Vagina (tissue), 2 donors: ENCODE data around the gene PACS2. TPM values are rescaled to one million over a fixed set of nuclear protein-coding genes. Genes with fewer than 3 reads are reported as not detected.

Experiments used
- DNase-seq, 2 donors: peaks; one replicate each; pipeline ENCODE4 v3.0.0-alpha.2; 2017; ENCODE audit errors: extremely low spot score in 2 of 2
- H3K27ac ChIP-seq: fragments of 200-600 bp; sonication (generic); one replicate; pipeline ENCODE4 v1.5.1; 2019
- H3K27me3 ChIP-seq: fragments of 200-600 bp; sonication (generic); one replicate; pipeline ENCODE4 v1.5.1; 2019
- H3K36me3 ChIP-seq, 2 donors: fragments of 200-600 bp; sonication (generic); one replicate each; pipeline ENCODE4 v1.5.1; 2017 to 2019
- H3K4me1 ChIP-seq: fragments of 200-600 bp; sonication (generic); one replicate; pipeline ENCODE4 v1.5.1; 2019
- H3K4me3 ChIP-seq, 2 donors: fragments of 200-600 bp; sonication (generic); 1 replicate in 1 of 2; 2 replicates in 1 of 2; pipeline ENCODE4 v1.5.1; 2016 to 2019
- H3K9me3 ChIP-seq: fragments of 200-600 bp; sonication (generic); one replicate; pipeline ENCODE4 v1.5.1; 2019
- POLR2A ChIP-seq, 2 donors: fragments of 450-650 bp; IDR thresholded peaks; one replicate each; pipeline ENCODE4 v1.6.1; 2017; ENCODE audit warnings: antibody characterized with exemption in 2 of 2, mild to moderate bottlenecking in 2 of 2, moderate library complexity in 2 of 2
- POLR2AphosphoS5 ChIP-seq, 2 donors: sonication (generic); formaldehyde crosslinking; IDR thresholded peaks; one replicate each; pipeline ENCODE4 v1.9.0; 2017; ENCODE audit warnings: antibody characterized with exemption in 2 of 2, mild to moderate bottlenecking in 2 of 2, low read depth in 1 of 2; ENCODE audit not compliant: insufficient read depth in 1 of 2
- intact Hi-C: fragments of 100-400 bp; cut with DNase I; formaldehyde crosslinking; loops from one replicate; pipeline ENCODE4 v1.15.1; 2023
- total RNA-seq: library from RNA; depleted of rRNA; stranded (reverse); fragments of >200 nt; gene quantifications from one replicate; pipeline ENCODE4 v1.2.3, GENCODE V29; 2016
- TF ChIP-seq, protein P1 (sequence below), 3 experiments: fragments of 450-650 bp in 2 of 3; fragments of 200-600 bp in 1 of 3; sonication (generic) in 1 of 3; IDR thresholded peaks; one replicate each; pipeline ENCODE4 v1.5.1; 2017 to 2019; ENCODE audit warnings: antibody characterized with exemption in 3 of 3, mild to moderate bottlenecking in 2 of 3, moderate library complexity in 2 of 3

Gene PACS2
- total RNA-seq, 1 donor from 2014 or later = 64.8 TPM

DNA sequence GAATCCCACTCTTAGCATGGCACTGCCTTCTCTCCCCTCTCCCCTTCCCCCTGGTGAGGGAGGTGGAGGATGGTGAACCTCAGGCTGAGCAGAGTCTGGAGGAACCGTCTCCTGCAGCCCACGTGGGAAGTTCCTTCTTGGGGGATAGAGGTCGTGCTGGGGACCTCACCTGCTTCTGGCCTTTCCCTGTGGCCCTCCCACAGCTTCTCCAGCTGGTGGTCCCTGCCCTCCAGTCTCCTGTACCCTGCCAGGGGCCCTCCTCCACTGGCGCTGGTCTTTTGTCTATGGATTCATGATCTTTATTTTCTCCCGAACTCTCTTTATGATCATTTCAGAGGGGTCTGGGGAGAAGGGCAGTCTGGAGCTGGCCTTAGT lies 96.1 kb downstream of the PACS2 start:
- no peak for TF ChIP-seq POLR2A (IDR thresholded peaks at IDR 0.05)
- no peaks in the 10 kb centered on the region for H3K36me3 ChIP-seq
- intact Hi-C loops = no loop called here
- H3K4me1 ChIP-seq = peaks cover 25% of the 10 kb centered on the region
- H3K9me3 ChIP-seq = no peaks in the 10 kb centered on the region
- no peaks in the 10 kb centered on the region for H3K27me3 ChIP-seq
- no peak for DNase-seq
- H3K27ac ChIP-seq = no peak overlapping the region
- no peak overlapping the region for H3K4me3 ChIP-seq

DNA sequence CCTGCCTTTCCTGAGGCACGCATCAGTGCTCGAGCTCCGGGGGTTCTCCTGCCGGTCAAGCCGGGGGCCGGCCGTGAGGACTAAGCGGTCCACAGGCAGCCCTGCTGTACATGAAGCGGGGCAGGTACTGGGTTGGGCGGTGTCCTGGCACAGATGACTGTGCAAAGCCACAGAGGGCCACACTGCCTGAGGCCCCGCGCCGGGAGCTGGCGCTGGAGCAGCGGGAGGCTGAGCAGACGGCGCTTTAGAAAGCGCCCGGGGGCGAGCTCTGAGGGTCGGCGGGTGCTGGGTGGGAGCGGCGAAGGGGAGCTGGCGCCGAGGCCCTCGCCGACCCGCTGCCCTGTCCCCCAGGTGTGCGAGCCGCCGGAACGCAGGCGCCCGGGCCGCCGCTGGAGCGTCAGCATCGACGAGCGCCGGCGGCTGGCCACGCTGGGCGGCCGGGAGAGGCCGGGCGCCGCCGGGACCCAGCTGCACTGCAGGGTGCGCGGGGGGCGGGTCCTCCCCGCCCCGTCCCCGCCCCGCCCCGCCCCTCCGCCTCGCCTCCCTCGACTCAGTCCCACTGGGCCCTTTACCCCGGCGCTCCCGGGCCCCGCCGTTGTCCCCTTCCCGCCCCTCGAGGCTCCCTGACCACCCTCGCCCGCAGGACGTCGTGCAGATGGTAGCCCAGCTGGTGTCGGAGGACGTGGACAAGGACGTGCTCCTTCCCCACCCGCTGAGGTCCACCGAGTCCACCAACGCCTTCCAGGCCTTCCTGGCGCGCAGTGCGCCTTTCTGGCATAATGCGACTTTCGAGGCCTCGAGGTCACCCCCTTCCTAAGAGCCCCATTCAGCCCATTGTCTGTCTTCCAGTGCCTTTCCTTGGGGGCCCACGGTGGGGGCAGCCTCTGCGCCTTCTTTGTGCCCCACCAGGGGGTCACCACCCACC lies 96.7 kb downstream of the PACS2 start:
- Histone ChIP-seq H3K36me3 (no peaks in the 10 kb centered on the region), H3K27me3 (no peaks in the 10 kb centered on the region), H3K4me3 (peak overlapping the region; percentile 21 to 44), H3K4me1 (peaks cover 27% of the 10 kb centered on the region), H3K27ac (no peak overlapping the region), H3K9me3 (no peaks in the 10 kb centered on the region)
- TF ChIP-seq POLR2A (IDR thresholded peaks at IDR 0.05) (no peak), POLR2AphosphoS5 (IDR thresholded peaks at IDR 0.05; ENCODE audit: insufficient read depth in 1 of 2, low read depth in 1 of 2) (no peak)
- TF ChIP-seq, protein P1, sequence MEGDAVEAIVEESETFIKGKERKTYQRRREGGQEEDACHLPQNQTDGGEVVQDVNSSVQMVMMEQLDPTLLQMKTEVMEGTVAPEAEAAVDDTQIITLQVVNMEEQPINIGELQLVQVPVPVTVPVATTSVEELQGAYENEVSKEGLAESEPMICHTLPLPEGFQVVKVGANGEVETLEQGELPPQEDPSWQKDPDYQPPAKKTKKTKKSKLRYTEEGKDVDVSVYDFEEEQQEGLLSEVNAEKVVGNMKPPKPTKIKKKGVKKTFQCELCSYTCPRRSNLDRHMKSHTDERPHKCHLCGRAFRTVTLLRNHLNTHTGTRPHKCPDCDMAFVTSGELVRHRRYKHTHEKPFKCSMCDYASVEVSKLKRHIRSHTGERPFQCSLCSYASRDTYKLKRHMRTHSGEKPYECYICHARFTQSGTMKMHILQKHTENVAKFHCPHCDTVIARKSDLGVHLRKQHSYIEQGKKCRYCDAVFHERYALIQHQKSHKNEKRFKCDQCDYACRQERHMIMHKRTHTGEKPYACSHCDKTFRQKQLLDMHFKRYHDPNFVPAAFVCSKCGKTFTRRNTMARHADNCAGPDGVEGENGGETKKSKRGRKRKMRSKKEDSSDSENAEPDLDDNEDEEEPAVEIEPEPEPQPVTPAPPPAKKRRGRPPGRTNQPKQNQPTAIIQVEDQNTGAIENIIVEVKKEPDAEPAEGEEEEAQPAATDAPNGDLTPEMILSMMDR (IDR thresholded peaks at IDR 0.05) = no peak
- no peak for DNase-seq
- intact Hi-C loops = no loop called here

DNA sequence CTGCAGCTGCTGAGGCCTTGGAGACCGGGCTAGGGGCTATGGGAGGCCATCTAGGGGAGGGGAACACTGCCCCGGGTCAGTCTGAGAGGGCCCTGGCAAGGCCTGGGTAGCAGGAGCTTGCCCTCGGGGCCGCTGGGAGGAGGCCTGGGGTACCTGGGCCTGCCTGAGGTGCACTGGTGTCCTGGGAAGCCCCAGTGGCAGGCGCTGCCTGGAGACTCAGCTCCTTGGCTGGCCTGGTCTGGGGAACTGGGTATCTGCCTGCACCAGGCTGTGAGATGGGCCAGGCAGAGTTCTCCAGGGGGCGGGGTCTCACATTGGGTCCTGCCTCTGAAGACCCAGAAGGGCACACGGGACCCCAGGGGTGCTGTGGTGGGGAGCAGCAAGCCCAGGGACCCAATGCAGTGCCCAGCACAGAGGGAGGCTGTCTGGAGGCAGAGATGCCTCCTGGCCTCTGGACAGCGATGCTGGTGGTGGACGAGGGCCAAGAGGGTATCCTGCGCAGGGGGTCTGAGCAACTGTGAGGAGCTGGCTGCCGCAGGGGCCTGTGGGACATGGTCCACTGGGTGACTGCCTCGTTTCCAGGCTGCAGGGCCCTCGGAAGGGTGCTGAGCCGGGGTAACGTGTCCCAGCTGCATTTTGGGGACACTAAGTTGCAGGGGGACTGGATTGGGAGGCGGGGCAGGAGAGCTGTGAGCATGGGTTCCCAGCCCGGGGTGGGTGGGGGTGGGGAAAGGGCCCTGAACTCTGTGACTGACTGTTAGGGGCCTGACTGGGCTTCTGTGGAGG lies 97.6 kb downstream of the PACS2 start:
- TF ChIP-seq POLR2AphosphoS5 (IDR thresholded peaks at IDR 0.05; ENCODE audit: insufficient read depth in 1 of 2, low read depth in 1 of 2) = no peak
- TF ChIP-seq POLR2A (IDR thresholded peaks at IDR 0.05) = no peak
- TF ChIP-seq, protein P1 (IDR thresholded peaks at IDR 0.05) = no peak
- no peak overlapping the region for H3K27ac ChIP-seq
- no peaks in the 10 kb centered on the region for H3K9me3 ChIP-seq
- no peaks in the 10 kb centered on the region for H3K36me3 ChIP-seq
- H3K4me3 ChIP-seq = peak overlapping the region; percentile 21 to 44
- intact Hi-C loops = no loop called here
- H3K4me1 ChIP-seq = peaks cover 27% of the 10 kb centered on the region
- peak in 1 of 2 donors; percentile 71 for DNase-seq
- no peaks in the 10 kb centered on the region for H3K27me3 ChIP-seq

DNA sequence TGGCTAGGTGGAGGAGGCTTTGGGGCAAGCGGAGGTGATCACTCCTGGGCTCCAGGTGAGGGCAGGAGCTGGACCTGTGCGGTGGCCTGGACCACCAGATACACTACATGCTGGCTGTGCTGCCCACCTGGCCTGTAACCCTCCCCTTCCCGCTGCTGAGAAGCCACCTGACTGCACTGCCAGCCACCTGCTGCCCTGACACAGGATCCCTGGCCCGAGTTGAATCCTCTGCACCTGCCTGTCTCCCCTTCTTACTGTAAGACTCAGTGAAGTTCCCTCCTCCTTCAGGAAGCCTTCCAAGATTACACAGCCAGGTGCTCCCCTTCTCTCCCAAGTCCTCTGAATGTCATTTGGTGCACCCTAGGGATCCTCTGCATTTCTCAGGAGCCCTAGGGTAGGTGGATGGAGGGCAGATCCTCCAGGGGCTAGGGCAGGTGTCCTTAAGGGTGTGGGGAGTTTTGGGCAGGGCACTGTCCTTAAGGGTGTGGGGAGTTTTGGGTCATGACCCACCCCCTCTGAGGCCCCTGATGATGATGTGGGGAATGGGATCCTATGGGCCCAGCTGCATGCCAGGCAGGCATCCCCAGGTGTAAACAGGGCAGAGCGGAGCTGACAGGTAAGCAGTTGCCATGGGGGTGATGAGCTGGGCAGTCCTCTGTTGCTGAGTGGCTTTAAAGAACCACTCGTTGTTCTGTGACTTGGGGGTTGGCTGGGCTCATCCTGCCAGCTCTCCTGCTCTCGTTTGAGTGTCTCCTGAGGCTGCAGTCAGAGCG lies 98.4 kb downstream of the PACS2 start:
- Histone ChIP-seq H3K9me3 (no peaks in the 10 kb centered on the region), H3K27ac (no peak overlapping the region), H3K27me3 (no peaks in the 10 kb centered on the region), H3K4me3 (no peak overlapping the region), H3K36me3 (no peaks in the 10 kb centered on the region), H3K4me1 (peaks cover 27% of the 10 kb centered on the region)
- intact Hi-C loops = no loop called here
- TF ChIP-seq POLR2AphosphoS5 (IDR thresholded peaks at IDR 0.05; ENCODE audit: insufficient read depth in 1 of 2, low read depth in 1 of 2) = no peak
- no peak for TF ChIP-seq POLR2A (IDR thresholded peaks at IDR 0.05)
- TF ChIP-seq, protein P1 (IDR thresholded peaks at IDR 0.05) = no peak
- DNase-seq = peak in 1 of 2 donors; percentile 67

DNA sequence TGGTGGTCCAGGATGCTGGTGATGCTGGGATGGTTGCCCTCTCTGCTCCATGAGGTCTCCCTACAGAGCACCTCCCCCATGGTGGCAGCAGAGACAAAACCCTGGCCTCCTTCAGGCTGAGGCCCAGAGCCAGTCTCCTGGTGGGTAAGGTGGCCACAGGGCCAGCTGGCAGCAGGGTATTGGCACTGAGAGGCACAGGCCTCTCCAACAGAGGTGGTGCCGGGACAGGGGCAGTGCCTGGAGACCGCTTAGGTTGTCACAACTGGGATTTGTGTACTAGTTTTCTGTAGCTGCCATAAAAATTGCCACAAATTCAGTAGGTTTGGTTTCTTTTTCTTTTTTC lies 99.0 kb downstream of the PACS2 start:
- no peak overlapping the region for H3K27ac ChIP-seq
- H3K4me1 ChIP-seq = peaks cover 27% of the 10 kb centered on the region
- no peak for DNase-seq
- H3K4me3 ChIP-seq = no peak overlapping the region
- H3K36me3 ChIP-seq = no peaks in the 10 kb centered on the region
- H3K9me3 ChIP-seq = no peaks in the 10 kb centered on the region
- TF ChIP-seq POLR2A (IDR thresholded peaks at IDR 0.05) (no peak), POLR2AphosphoS5 (IDR thresholded peaks at IDR 0.05; ENCODE audit: insufficient read depth in 1 of 2, low read depth in 1 of 2) (no peak)
- TF ChIP-seq, protein P1 (IDR thresholded peaks at IDR 0.05) = no peak
- intact Hi-C loops = no loop called here
- no peaks in the 10 kb centered on the region for H3K27me3 ChIP-seq
